GM15510 (cell line): ENCODE data around the gene LDLRAD1.

Experiments used
- POLR2A ChIP-seq: IDR thresholded peaks from 3 replicates; pipeline ENCODE4 v1.6.1; 2011; ENCODE audit warnings: borderline replicate concordance; ENCODE audit not compliant: insufficient read length; ENCODE audit errors: extremely low read depth

LDLRAD1 gene

GRCh38 chr1:54027848-54028247 is 9.9 kb upstream of the LDLRAD1 start:
- TF ChIP-seq POLR2A: no peak

- TF ChIP-seq POLR2A: no peak
Observed at GRCh38 chr1:54024358-54024757, 6.4 kb upstream of the LDLRAD1 start.

GRCh38 chr1:54018635-54019034 is 649 bp upstream of the LDLRAD1 start:
- no peak for TF ChIP-seq POLR2A

GRCh38 chr1:54016343-54017282 is 1.4 kb downstream of the LDLRAD1 start:
- no peak for TF ChIP-seq POLR2A

GRCh38 chr1:54014009-54014629 is 3.9 kb downstream of the LDLRAD1 start:
- TF ChIP-seq POLR2A: no peak

- TF ChIP-seq POLR2A: no peak
Observed at GRCh38 chr1:54013393-54014008, 4.5 kb downstream of the LDLRAD1 start.

GRCh38 chr1:54012863-54013262 is 5.1 kb downstream of the LDLRAD1 start:
- TF ChIP-seq POLR2A: no peak

- no peak for TF ChIP-seq POLR2A
Observed at GRCh38 chr1:54012008-54012325, 6.0 kb downstream of the LDLRAD1 start.

- no peak for TF ChIP-seq POLR2A
Observed at GRCh38 chr1:54011316-54012007, 6.5 kb downstream of the LDLRAD1 start.

GRCh38 chr1:54010415-54011117 is 7.4 kb downstream of the LDLRAD1 start:
- TF ChIP-seq POLR2A: no peak

GRCh38 chr1:54009406-54009805 is 8.6 kb downstream of the LDLRAD1 start:
- TF ChIP-seq POLR2A: no peak

GRCh38 chr1:54008876-54009275 is 9.1 kb downstream of the LDLRAD1 start:
- TF ChIP-seq POLR2A: no peak

- TF ChIP-seq POLR2A: no peak
Observed at GRCh38 chr1:54007613-54008012, 10.4 kb downstream of the LDLRAD1 start.

GRCh38 chr1:54006508-54006907 is 11.5 kb downstream of the LDLRAD1 start:
- no peak for TF ChIP-seq POLR2A
